Glutamatergic neuron (in vitro differentiated cells): ENCODE measurements around the gene ATG9A. TPM values are rescaled to one million over a fixed set of nuclear protein-coding genes. Genes with fewer than 3 reads are reported as not detected.

Source experiments
- DNase-seq: peaks from one replicate; pipeline ENCODE4 v3.0.0; 2022
- H3K27ac Mint-ChIP-seq: one replicate; pipeline ENCODE4 v1.8.0; 2020; ENCODE audit warnings: mild to moderate bottlenecking, mixed read lengths, inconsistent platforms; ENCODE audit not compliant: unreplicated experiment
- H3K27me3 Mint-ChIP-seq: one replicate; pipeline ENCODE4 v1.8.0; 2020; ENCODE audit warnings: mild to moderate bottlenecking, moderate library complexity, mixed read lengths, inconsistent platforms; ENCODE audit not compliant: unreplicated experiment
- H3K36me3 Mint-ChIP-seq: one replicate; pipeline ENCODE4 v1.8.0; 2020; ENCODE audit warnings: mild to moderate bottlenecking, mixed read lengths, inconsistent platforms; ENCODE audit not compliant: unreplicated experiment
- H3K4me1 Mint-ChIP-seq: one replicate; pipeline ENCODE4 v1.8.0; 2020; ENCODE audit warnings: mild to moderate bottlenecking, low read depth, mixed read lengths, inconsistent platforms; ENCODE audit not compliant: unreplicated experiment
- H3K4me3 Mint-ChIP-seq: one replicate; pipeline ENCODE4 v1.8.0; 2020; ENCODE audit warnings: mild to moderate bottlenecking, mixed read lengths, inconsistent platforms; ENCODE audit not compliant: unreplicated experiment
- H3K9me3 Mint-ChIP-seq: one replicate; pipeline ENCODE4 v1.8.0; 2020; ENCODE audit warnings: mild to moderate bottlenecking, moderate library complexity, mixed read lengths, inconsistent platforms; ENCODE audit not compliant: unreplicated experiment
- total RNA-seq: library from RNA; stranded (reverse); fragmentation: NEBNext Ultra II Directional; extraction: Animal tissue kit (Norgen Biotek cat#: 25700); gene quantifications from one replicate; pipeline ENCODE4 v1.2.1, GENCODE V29; 2021; ENCODE audit not compliant: unreplicated experiment
- TF ChIP-seq, protein P1 (sequence below): fragments of 200-600 bp; sonication (generic); IDR thresholded peaks from one replicate; pipeline ENCODE4 v1.5.0; 2021; ENCODE audit not compliant: partially characterized antibody, unreplicated experiment

Gene ATG9A
- total RNA-seq, 1 donor from 2014 or later = 80.4 TPM

DNA sequence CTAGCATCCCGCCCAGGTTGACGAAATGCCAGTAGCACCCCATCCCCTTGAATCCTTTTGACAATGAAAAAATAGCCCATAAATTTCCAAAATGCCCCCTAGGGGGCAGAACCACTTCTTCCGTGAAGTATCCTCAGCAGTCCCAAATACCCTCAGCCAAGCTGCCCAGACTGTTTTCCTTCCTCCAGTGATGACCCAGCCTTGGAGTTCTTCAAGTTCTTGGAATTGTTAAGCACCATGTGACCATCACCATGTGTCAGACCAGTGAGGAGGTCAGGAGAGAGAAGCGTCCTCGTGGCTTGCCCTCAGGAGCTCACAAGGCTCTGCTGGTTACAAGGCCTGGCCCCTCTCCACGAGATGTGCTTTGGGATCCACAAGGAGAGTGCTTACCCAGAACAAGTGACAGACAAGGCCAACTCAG, 58.2 kb downstream of the ATG9A start:
- Mint-ChIP-seq H3K27ac (peak overlapping the region; percentile 33), H3K27me3 (peaks cover 14% of the 10 kb centered on the region), H3K9me3 (peaks cover 12% of the 10 kb centered on the region), H3K4me1 (peaks cover 11% of the 10 kb centered on the region), H3K36me3 (no peaks in the 10 kb centered on the region), H3K4me3 (no peak overlapping the region)
- TF ChIP-seq, protein P1, sequence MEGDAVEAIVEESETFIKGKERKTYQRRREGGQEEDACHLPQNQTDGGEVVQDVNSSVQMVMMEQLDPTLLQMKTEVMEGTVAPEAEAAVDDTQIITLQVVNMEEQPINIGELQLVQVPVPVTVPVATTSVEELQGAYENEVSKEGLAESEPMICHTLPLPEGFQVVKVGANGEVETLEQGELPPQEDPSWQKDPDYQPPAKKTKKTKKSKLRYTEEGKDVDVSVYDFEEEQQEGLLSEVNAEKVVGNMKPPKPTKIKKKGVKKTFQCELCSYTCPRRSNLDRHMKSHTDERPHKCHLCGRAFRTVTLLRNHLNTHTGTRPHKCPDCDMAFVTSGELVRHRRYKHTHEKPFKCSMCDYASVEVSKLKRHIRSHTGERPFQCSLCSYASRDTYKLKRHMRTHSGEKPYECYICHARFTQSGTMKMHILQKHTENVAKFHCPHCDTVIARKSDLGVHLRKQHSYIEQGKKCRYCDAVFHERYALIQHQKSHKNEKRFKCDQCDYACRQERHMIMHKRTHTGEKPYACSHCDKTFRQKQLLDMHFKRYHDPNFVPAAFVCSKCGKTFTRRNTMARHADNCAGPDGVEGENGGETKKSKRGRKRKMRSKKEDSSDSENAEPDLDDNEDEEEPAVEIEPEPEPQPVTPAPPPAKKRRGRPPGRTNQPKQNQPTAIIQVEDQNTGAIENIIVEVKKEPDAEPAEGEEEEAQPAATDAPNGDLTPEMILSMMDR = peak; percentile 87
- DNase-seq = no peak

DNA sequence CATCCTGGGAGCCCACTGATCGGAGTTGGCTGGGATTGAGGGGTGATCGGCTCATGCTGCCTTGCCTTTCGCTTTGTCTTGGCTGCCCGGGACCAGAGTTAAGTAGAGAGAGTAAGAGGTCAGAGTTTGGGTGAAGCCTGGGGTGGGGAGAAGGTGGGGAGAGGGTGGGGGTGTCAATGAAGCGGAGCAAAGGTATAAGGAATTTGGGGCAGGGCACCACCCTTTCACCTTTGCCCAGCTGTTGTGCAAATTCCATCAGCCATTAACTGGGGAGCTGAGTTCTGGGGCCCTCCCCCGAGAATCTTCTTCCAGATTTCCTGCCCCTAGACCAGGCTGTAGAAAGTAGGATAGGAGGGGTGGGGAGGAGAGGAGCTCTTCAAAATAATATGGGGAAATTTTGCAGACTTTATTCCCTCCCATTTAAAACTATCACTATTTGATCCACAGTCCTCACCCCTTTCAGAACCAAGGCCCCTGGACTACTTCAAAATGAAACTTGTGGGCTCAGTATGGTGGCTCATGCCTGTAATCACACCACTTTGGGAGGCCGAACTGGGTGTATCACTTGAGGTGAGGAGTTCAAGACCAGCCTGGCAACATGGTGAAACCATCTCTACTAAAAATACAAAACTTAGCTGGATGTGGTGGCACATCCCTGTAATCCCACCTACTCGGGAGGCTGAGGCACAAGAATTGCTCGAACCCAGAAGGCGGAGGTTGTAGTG, 59.3 kb downstream of the ATG9A start, which contains the start of gene SLC23A3:
Gene SLC23A3 (minus strand): TSS at position 100 of the 725 bp plus-strand sequence. CDS start 45 bp downstream, at position 55.
- H3K36me3 Mint-ChIP-seq = no peaks in the 10 kb centered on the region
- H3K9me3 Mint-ChIP-seq = peaks cover 5% of the 10 kb centered on the region
- TF ChIP-seq, protein P1 = no peak
- H3K4me1 Mint-ChIP-seq = peaks cover 8% of the 10 kb centered on the region
- no peak for DNase-seq
- H3K27me3 Mint-ChIP-seq = peaks cover 11% of the 10 kb centered on the region
- H3K4me3 Mint-ChIP-seq = no peak within 1 kb of the TSS
- no peak within 1 kb of the TSS for H3K27ac Mint-ChIP-seq

Other genes starting within 250 kb of the ATG9A start
- gene FEV, start 244.5 kb downstream of the ATG9A start, total RNA-seq = not detected
- gene CRYBA2, start 236.2 kb downstream of the ATG9A start, total RNA-seq = 0.49 TPM
- 1.1 TPM for gene CFAP65, start 188.1 kb downstream of the ATG9A start, total RNA-seq
- not detected for gene IHH, start 168.7 kb downstream of the ATG9A start, total RNA-seq
- 24.8 TPM for gene NHEJ1, start 68.8 kb downstream of the ATG9A start, total RNA-seq
- gene SLC23A3, start 59.6 kb downstream of the ATG9A start, total RNA-seq = 1.1 TPM
- 61.5 TPM for gene CNPPD1, start 52.7 kb downstream of the ATG9A start, total RNA-seq
- 167 TPM for gene RETREG2, start 51.4 kb downstream of the ATG9A start, total RNA-seq
- gene ZFAND2B, start 22.9 kb downstream of the ATG9A start, total RNA-seq = 49.5 TPM
- 49.4 TPM for gene ABCB6, start 10.7 kb downstream of the ATG9A start, total RNA-seq
- 95.8 TPM for gene ANKZF1, start 170 bp upstream of the ATG9A start, total RNA-seq
- 6.2 TPM for gene GLB1L, start 15.8 kb upstream of the ATG9A start, total RNA-seq
- gene STK16, start 15.8 kb upstream of the ATG9A start, total RNA-seq = 32.2 TPM
- gene TUBA4B, start 23.6 kb upstream of the ATG9A start, total RNA-seq = not detected
- 27.5 TPM for gene TUBA4A, start 24.3 kb upstream of the ATG9A start, total RNA-seq
- gene DNAJB2, start 49.7 kb upstream of the ATG9A start, total RNA-seq = 124 TPM
- 104 TPM for gene PTPRN, start 79.8 kb upstream of the ATG9A start, total RNA-seq
- gene RESP18, start 103.1 kb upstream of the ATG9A start, total RNA-seq = not detected
- 19.8 TPM for gene DNPEP, start 158.3 kb upstream of the ATG9A start, total RNA-seq
- 1.3 TPM for gene DES, start 188.7 kb upstream of the ATG9A start, total RNA-seq
- 92.9 TPM for gene SPEG, start 205.2 kb upstream of the ATG9A start, total RNA-seq